Adipose tissue (tissue), 3 donors: ENCODE measurements around the gene PIH1D2. TPM values are rescaled to one million over a fixed set of nuclear protein-coding genes. Genes with fewer than 3 reads are reported as not detected.
"Not testable (repeated sequence)": the region's sequence is repeated elsewhere in the genome, so short reads cannot be mapped to it uniquely, and the experiment has no call there.

Experiments used
- H3K27ac ChIP-seq: one replicate; pipeline ENCODE4 v1.5.1; 2013; ENCODE audit warnings: low read depth, low read length
- WGBS, 3 donors: extraction: QIAGEN DNeasy Blood & Tissue Kit; methylation state at CpG; one replicate each; pipeline ENCODE4 v1.1.7; 2013; 5-methylcytosine and 5-hydroxymethylcytosine counted together
- polyA plus RNA-seq, 3 donors: library from polyadenylated mRNA; stranded (reverse); fragments of 200-250 nt; gene quantifications; one replicate each; pipeline ENCODE4 v1.2.3, GENCODE V29; 2013
- donor health status: healthy with polysubstance abuse.
- donor health status: Bipolar disorder and iron deficiency.
- donor health status: healthy.

PIH1D2 gene
- polyA plus RNA-seq, 3 donors = 0.76 to 1.3 (median 0.86) TPM

DNA sequence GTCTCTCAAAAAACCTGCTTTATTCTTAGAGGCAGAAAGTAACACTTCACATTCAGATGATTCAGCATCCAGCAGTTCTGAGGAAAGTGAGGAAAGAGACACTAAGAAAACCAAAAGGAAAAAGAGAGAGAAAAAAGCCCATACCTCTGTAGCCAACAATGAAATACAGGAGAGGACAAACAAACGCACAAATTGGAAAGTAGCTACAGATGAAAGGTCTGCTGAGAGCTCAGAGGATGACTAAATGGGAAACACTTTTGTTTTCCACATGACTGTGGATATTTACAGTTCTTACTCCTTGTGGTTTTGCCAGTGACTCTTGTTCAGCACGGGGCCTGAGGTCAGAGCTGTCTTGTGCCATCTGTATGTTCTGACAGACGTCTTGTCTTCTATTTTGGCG lies 8.9 kb upstream of the PIH1D2 start:
- no peak overlapping the region for H3K27ac ChIP-seq
- WGBS, 3 donors = 76 to 82% (median 78%) methylated on average over 4 of the region's 4 CpGs

- H3K27ac ChIP-seq = no peak overlapping the region
- WGBS, 3 donors = 90 to 100% (median 94%) methylated on average over 1 of the region's 1 CpG
Measured at GRCh38 chr11:112062923-112063322, 10.9 kb downstream of the PIH1D2 start.

GRCh38 chr11:112058103-112058502 lies 15.7 kb downstream of the PIH1D2 start:
- H3K27ac ChIP-seq = no peak overlapping the region
- 41 to 63% (median 53%) methylated on average over 1 of the region's 1 CpG for WGBS, 3 donors

DNA sequence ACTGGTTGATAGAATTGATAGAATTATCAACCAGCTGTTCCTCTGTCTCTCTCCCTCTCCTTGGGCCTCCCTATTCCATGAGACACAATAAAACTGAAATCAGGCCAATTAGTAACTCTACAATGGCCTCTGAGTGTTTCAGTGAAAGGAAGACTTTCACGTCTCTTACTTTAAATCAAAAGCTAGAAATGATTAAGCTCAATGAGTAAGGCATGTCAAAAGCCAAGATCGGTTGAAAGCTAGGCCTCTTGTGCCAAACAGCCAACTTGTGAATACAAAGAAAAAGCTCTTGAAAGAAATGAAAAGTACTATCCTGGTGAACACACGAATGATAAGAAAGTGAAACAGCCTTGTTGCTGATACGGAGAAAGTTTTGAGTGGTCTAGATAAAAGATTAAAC lies 16.6 kb downstream of the PIH1D2 start:
- 69 to 91% (median 90%) methylated on average over 4 of the region's 4 CpGs for WGBS, 3 donors
- H3K27ac ChIP-seq = no peak overlapping the region

DNA sequence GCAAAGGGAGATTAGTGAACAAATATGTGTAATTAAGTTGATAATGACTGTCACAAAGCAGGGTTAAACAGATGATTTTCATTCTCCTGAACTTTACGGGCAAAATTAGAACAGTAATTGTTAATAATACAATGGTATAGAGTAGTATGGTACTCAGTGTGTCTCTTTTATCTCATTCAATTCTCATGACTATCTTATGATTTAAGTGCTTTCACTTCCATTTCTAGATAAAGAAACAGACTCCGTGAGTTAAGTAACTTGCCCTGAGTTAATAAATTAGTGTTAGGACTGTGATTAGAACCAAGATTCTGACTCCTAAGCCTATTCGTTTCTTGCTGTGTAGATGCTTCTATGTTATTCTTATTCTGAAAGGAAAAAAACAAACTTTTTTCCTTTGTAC lies 22.0 kb downstream of the PIH1D2 start:
- WGBS, 3 donors = 89 to 92% (median 91%) methylated on average over 3 of the region's 3 CpGs
- H3K27ac ChIP-seq = no peak overlapping the region

DNA sequence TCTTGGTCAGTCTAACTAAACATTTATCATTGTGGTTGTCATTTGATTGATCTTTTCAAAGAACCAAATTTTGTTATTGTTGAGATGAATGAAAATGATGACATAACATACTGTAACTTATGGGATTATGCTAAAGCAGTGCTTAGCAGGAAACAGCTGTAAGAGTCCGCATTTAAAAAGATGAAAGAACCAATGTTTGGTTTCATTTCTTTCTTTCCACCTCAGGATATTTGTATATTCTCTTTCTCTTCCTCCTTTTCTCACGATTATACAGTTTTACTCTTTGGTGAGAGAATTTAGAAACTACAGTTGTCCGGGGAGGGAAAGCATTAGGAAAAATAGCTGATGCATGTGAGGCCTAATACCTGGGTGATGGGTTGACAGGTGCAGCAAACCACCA lies 23.1 kb downstream of the PIH1D2 start:
- no peak overlapping the region for H3K27ac ChIP-seq
- 84 to 86% (median 86%) methylated on average over 3 of the region's 3 CpGs for WGBS, 3 donors

GRCh38 chr11:112049777-112050176 lies 24.0 kb downstream of the PIH1D2 start:
- H3K27ac ChIP-seq = no peak overlapping the region
- WGBS, 3 donors = 48 to 49% (median 48%) methylated on average over 2 of the region's 2 CpGs

DNA sequence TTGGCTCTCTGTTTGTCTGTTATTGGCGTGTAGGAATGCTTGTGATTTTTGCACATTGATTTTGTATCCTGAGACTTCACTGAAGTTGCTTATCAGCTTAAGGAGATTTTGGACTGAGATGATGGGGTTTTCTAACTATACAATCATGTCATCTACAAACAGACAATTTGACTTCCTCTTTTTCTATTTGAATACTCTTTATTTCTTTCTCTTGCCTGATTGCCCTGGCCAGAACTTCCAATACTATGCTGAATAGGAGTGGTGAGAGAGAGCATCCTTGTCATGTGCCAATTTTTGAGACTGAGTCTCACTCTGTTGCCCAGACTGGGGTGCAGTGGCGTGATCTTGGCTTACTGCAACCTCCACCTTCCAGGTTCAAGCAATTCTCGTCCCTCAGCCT lies 25.6 kb downstream of the PIH1D2 start:
- not testable (repeated sequence) for H3K27ac ChIP-seq
- 88 to 95% (median 95%) methylated on average over 3 of the region's 3 CpGs for WGBS, 3 donors

DNA sequence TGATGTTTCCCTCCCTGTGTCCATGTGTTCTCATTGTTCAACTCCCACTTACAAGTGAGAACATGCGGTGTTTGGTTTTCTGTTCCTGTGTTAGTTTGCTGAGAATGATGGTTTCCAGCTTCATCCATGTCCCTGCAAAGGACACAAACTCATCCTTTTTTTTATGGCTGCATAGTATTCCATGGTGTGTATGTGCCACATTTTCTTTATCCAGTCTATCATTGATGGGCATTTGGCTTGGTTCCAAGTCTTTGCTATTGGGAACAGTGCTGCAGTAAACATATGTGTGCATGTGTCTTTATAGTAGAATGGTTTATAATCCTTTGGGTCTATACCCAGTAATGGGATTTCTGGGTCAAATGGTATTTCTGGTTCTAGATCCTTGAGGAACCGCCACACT lies 27.2 kb downstream of the PIH1D2 start:
- 99 to 100% (median 100%) methylated on average over 2 of the region's 2 CpGs for WGBS, 3 donors
- not testable (repeated sequence) for H3K27ac ChIP-seq

DNA sequence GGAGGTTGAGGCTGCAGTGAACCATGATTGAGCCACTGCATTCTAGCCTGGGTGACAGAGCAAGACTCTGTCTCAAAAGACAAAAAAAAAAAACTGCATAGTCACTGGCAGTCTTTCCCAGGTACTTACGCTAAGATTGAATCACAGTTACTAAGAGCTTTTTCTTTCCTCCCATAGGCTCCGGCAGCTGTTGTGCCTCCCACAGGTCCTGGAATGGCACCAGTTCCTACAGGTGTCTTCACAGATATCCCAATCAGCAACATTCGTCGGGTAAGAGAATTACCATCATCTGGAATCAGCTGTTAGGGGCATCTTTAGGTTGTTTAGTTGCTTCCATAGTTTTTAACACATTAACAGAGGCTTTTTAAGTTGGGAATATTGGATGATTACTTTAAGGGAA lies 28.9 kb downstream of the PIH1D2 start:
- H3K27ac ChIP-seq = no peak overlapping the region
- WGBS, 3 donors = 48 to 98% (median 97%) methylated on average over 4 of the region's 4 CpGs

DNA sequence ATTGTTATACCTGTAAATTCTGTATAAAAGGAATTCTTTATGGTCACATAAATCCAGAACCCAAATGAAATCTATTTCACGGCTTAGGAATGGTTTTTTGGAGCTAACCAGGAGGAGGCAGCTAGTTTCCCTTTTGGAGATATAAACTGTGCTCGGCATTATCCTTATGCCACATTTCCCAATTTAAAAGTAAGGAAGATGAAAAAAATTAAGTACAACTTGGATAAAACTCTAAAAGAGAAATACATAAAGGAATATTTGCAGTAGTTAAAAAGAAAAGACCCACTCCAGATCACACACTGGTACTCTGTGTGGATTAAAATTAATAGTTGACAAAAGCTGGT lies 30.9 kb downstream of the PIH1D2 start:
- 94 to 97% (median 96%) methylated on average over 2 of the region's 2 CpGs for WGBS, 3 donors
- H3K27ac ChIP-seq = no peak overlapping the region

DNA sequence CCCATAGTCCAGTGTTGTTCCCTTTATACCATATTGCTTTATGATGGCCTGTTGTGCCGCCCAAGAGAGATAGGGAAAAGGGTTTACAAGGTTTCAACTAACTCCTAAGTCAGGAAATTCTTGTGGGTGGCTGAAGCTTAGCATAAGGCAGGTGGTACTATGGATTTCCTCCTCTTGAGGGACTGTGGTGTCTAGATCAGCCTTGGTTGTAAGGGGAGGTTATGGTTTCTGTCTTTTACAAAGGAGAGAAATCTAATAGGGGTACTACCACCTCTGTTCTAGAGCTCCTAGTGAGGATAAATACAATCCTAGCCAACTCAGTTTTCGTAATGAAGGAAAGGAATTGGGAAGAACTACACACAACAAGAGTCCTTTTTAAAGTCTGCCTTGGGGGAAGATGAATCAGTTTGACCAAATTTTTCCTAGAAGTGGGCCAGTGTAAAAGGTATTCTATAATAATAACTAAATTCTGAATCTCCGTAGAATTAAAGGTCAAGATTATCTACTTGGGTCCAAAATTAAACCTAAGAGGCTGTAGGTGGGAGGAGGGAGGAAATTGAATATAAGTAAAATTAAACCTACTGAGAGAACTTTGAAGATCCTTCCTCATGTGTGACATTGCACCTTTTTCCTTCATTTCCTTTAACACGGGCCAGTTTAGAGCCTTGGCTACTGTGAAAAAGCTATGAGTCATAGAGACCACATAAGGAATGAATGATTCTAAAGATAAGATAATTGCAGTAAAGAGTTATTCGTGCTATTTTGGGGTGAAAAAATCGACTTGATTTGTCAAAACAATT lies 31.5 kb downstream of the PIH1D2 start:
- H3K27ac ChIP-seq = no peak overlapping the region

GRCh38 chr11:112037527-112037926 lies 36.3 kb downstream of the PIH1D2 start:
- H3K27ac ChIP-seq = no peak overlapping the region

More for the DNA sequence above, 31.5 kb downstream of the PIH1D2 start:
- WGBS, 3 donors = 56 to 70% (median 61%) methylated on average over 6 of the region's 6 CpGs

- H3K27ac ChIP-seq = no peak overlapping the region
- 90 to 95% (median 94%) methylated on average over 3 of the region's 3 CpGs for WGBS, 3 donors
Measured at GRCh38 chr11:112033902-112034301, 39.9 kb downstream of the PIH1D2 start.

DNA sequence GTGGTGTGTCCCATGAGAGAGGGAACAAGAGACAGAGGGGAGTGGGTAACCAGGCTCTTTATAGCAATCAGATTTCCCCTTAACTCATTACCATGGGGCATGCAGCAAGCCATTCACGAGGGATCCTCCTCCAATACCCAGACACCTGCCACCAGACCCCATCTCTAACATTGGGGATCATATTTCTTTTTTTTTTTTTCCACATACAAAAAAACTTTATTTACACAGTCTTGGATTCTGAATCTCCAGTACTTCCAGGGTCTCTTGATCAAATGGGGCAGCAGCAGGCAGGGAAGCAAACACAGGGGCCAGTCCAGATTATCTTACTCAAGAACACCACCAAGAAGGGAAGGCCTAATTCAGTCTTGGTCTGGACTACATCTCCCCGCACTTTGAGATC lies 44.4 kb downstream of the PIH1D2 start:
- H3K27ac ChIP-seq = no peak overlapping the region
- WGBS, 3 donors = 85 to 97% (median 91%) methylated on average over 2 of the region's 2 CpGs

DNA sequence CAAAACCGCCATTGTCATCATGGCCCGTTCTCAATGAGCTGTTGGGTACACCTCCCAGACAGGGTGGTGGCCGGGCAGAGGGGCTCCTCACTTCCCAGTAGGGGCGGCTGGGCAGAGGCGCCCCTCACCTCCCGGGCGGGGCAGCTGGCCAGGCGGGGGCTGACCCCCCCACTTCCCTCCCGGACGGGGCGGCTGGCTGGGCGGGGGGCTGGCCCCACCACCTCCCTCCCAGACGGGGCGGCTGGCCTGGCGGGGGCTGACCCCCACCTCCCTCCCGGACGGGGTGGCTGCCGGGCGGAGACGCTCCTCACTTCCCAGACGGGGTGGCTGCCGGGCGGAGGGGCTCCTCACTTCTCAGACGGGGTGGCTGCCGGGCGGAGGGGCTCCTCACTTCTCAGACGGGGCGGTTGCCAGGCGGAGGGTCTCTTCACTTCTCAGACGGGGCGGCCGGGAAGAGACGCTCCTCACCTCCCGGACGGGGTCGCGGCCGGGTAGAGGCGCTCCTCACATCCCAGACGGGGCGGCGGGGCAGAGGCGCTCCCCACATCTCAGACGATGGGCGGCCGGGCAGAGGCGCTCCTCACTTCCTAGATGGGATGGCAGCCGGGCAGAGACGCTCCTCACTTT lies 46.9 kb downstream of the PIH1D2 start:
- not testable (repeated sequence) for H3K27ac ChIP-seq
- WGBS, 3 donors = 93 to 96% (median 95%) methylated on average over 27 to 33 of the region's 49 CpGs

- H3K27ac ChIP-seq = no peak overlapping the region
- 0 to 1% (median 1%) methylated on average over 8 of the region's 8 CpGs for WGBS, 3 donors
Measured at GRCh38 chr11:112025707-112026106, 48.1 kb downstream of the PIH1D2 start.

- 0% methylated on average over 70 to 71 of the region's 71 CpGs for WGBS, 3 donors
- no peak within 1 kb of the TSS for H3K27ac ChIP-seq
Measured at GRCh38 chr11:112024773-112025678, 48.8 kb downstream of the PIH1D2 start, which contains the start of gene DLAT. Gene DLAT (plus strand): TSS chr11:112025408. CDS start chr11:112025473, 65 bp downstream.

- no peak overlapping the region for H3K27ac ChIP-seq
- 12 to 22% (median 17%) methylated on average over 10 of the region's 10 CpGs for WGBS, 3 donors
Measured at GRCh38 chr11:112024178-112024772, 49.5 kb downstream of the PIH1D2 start.
